Limb (tissue), 2 donors: Measurements from ENCODE around the gene FRY.
A peak's percentile ranks its signal among the peaks of the same experiment; 100 is the strongest.

Experiments used
- DNase-seq, 2 donors: peaks; one replicate each; pipeline ENCODE4 v3.0.0-alpha.2; 2016; ENCODE audit errors: extremely low spot score in 2 of 2

The FRY gene

GRCh38 chr13:32080328-32080744 lies 48.8 kb downstream of the FRY start:
- DNase-seq = no peak

- DNase-seq = no peak
Measured at GRCh38 chr13:32081591-32081990, 50.0 kb downstream of the FRY start.

- DNase-seq = no peak
Measured at GRCh38 chr13:32086366-32086765, 54.8 kb downstream of the FRY start.

GRCh38 chr13:32086791-32087441 lies 55.3 kb downstream of the FRY start:
- DNase-seq = no peak

GRCh38 chr13:32087955-32088747 lies 56.6 kb downstream of the FRY start:
- DNase-seq = no peak

- DNase-seq = no peak
Measured at GRCh38 chr13:32092496-32092895, 60.9 kb downstream of the FRY start.

GRCh38 chr13:32093006-32093405 lies 61.4 kb downstream of the FRY start:
- DNase-seq = no peak

- no peak for DNase-seq
Measured at GRCh38 chr13:32098272-32098671, 66.7 kb downstream of the FRY start.

- no peak for DNase-seq
Measured at GRCh38 chr13:32105653-32106313, 74.2 kb downstream of the FRY start.

DNA sequence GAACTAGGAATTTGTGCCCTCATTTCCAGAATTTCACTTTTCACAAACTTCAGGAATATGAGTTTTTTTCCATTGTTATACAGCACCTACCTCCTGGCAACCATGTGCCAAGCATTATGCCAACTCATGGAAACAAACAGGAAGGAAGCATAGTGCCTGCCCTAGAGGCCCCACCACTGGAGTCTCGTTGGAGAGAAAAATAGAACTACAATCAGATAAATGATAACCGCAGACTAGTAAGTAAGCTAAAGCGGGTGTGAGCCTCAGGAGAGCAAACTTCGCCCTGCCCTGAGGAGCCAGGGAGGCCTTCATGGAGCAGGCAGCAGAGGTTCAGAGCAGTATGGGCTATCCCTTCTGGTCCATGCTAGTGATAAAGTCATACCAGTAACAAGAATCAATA lies 75.9 kb downstream of the FRY start:
- no peak for DNase-seq

- DNase-seq = no peak
Measured at GRCh38 chr13:32107973-32108372, 76.4 kb downstream of the FRY start.

GRCh38 chr13:32113532-32113931 lies 82.0 kb downstream of the FRY start:
- DNase-seq = peak in 1 of 2 donors; percentile 27

GRCh38 chr13:32114284-32114950 lies 82.8 kb downstream of the FRY start:
- no peak for DNase-seq

- no peak for DNase-seq
Measured at GRCh38 chr13:32115066-32115465, 83.5 kb downstream of the FRY start.

- DNase-seq = no peak
Measured at GRCh38 chr13:32116210-32116609, 84.6 kb downstream of the FRY start.

- no peak for DNase-seq
Measured at GRCh38 chr13:32117001-32117400, 85.4 kb downstream of the FRY start.

GRCh38 chr13:32117701-32118100 lies 86.1 kb downstream of the FRY start:
- no peak for DNase-seq

GRCh38 chr13:32121316-32121715 lies 89.7 kb downstream of the FRY start:
- no peak for DNase-seq

- no peak for DNase-seq
Measured at GRCh38 chr13:32124743-32125142, 93.2 kb downstream of the FRY start.

- DNase-seq = no peak
Measured at GRCh38 chr13:32125221-32125689, 93.7 kb downstream of the FRY start.

- no peak for DNase-seq
Measured at GRCh38 chr13:32125751-32126150, 94.2 kb downstream of the FRY start.

GRCh38 chr13:32126278-32126677 lies 94.7 kb downstream of the FRY start:
- no peak for DNase-seq
